PC-3 (cell line): Measurements from ENCODE around the gene SLC25A30. TPM values are rescaled to one million over a fixed set of nuclear protein-coding genes. Genes with fewer than 3 reads are reported as not detected.

Source experiments
- ATAC-seq: fragments of 200-7000 bp; cut with Tn5 transposase; 2 replicates; pipeline ENCODE4 v1.9.1; 2020; ENCODE audit warnings: mild to moderate bottlenecking, moderate library complexity
- BruUV-seq: library from RNA; stranded (reverse); fragments of 400-500 nt; replicated peaks from 2 replicates; lab custom pipeline; 2021; lab: Mats Ljungman, UMichigan
- CTCF ChIA-PET: fragments of 300-600 bp; sonication (Branson Sonifier 250); formaldehyde crosslinking; loops from one replicate; lab custom pipeline; 2022; ENCODE audit warnings: antibody characterized with exemption; lab: Charles Lee
- POLR2A ChIA-PET: fragments of 300-600 bp; sonication (Branson Sonifier 250); formaldehyde crosslinking; loops from one replicate; lab custom pipeline; 2022; ENCODE audit warnings: antibody characterized with exemption; ENCODE audit not compliant: unreplicated experiment; lab: Charles Lee
- DNase-seq: peaks from one replicate; pipeline ENCODE4 v3.0.0-alpha.2; 2015
- H2AFZ ChIP-seq: fragments of 300-600 bp; sonication (generic); 2 replicates; pipeline ENCODE4 v1.6.0; 2016; ENCODE audit warnings: antibody characterized with exemption, low read length
- H3F3A ChIP-seq: fragments of 300-600 bp; sonication (generic); one replicate; pipeline ENCODE4 v1.6.0; 2017; ENCODE audit warnings: antibody characterized with exemption, low read length, control low read depth, mild to moderate bottlenecking; ENCODE audit not compliant: unreplicated experiment
- H3K27ac ChIP-seq: fragments of 300-600 bp; sonication (generic); 2 replicates; pipeline ENCODE4 v1.5.1; 2016; ENCODE audit warnings: mild to moderate bottlenecking, low read length
- H3K27me3 ChIP-seq: fragments of 300-600 bp; sonication (generic); 2 replicates; pipeline ENCODE4 v1.6.1; 2016; ENCODE audit warnings: low read length, mixed read lengths
- H3K36me3 ChIP-seq: fragments of 300-600 bp; sonication (generic); 2 replicates; pipeline ENCODE4 v1.6.1; 2016; ENCODE audit warnings: low read depth, mixed run types, low read length, mixed read lengths
- H3K4me1 ChIP-seq: fragments of 300-600 bp; sonication (generic); 2 replicates; pipeline ENCODE4 v1.5.1; 2016; ENCODE audit warnings: low read length; ENCODE audit not compliant: insufficient read depth
- H3K4me2 ChIP-seq: fragments of 300-600 bp; sonication (generic); 2 replicates; pipeline ENCODE4 v1.6.0; 2016; ENCODE audit warnings: low read length
- H3K4me3 ChIP-seq: fragments of 300-600 bp; sonication (generic); 2 replicates; pipeline ENCODE4 v1.5.1; 2016; ENCODE audit warnings: mild to moderate bottlenecking, low read length, mixed read lengths
- H3K79me2 ChIP-seq: fragments of 300-600 bp; sonication (generic); 2 replicates; pipeline ENCODE4 v1.6.1; 2017; ENCODE audit warnings: low read length, mixed read lengths
- H3K9ac ChIP-seq: fragments of 300-600 bp; sonication (generic); 2 replicates; pipeline ENCODE4 v1.6.0; 2016; ENCODE audit warnings: mild to moderate bottlenecking, low read length
- H3K9me2 ChIP-seq: fragments of 300-600 bp; sonication (generic); replicated peaks from 2 replicates; pipeline ENCODE4 v1.6.1; 2016; ENCODE audit warnings: mixed run types, low read length, mixed read lengths
- H3K9me3 ChIP-seq: fragments of 300-600 bp; sonication (generic); 2 replicates; pipeline ENCODE4 v1.6.1; 2016; ENCODE audit warnings: low read length, mixed read lengths
- H4K20me1 ChIP-seq: fragments of 300-600 bp; sonication (generic); 2 replicates; pipeline ENCODE4 v1.6.1; 2016; ENCODE audit warnings: low read length, mixed read lengths
- EZH2 ChIP-seq: fragments of 300-600 bp; sonication (generic); IDR thresholded peaks from one replicate; pipeline ENCODE4 v1.6.1; 2017; ENCODE audit warnings: antibody characterized with exemption, mild to moderate bottlenecking, low read length; ENCODE audit not compliant: unreplicated experiment
- EZH2phosphoT487 ChIP-seq: fragments of 300-600 bp; sonication (generic); IDR thresholded peaks from 2 replicates; pipeline ENCODE4 v1.6.1; 2018; ENCODE audit warnings: mild to moderate bottlenecking, antibody characterized with exemption, low read length, borderline replicate concordance
- intact Hi-C: fragments of 100-400 bp; cut with micrococcal nuclease; formaldehyde crosslinking; loops from 2 replicates; pipeline ENCODE4 v1.9.0; 2023
- total RNA-seq: library from RNA; depleted of rRNA; stranded (reverse); fragments of >200 nt; gene quantifications from 2 replicates; pipeline ENCODE4 v1.2.3, GENCODE V29; 2014
- TF ChIP-seq, protein P1 (sequence below): fragments of 300-600 bp; sonication (generic); conservative IDR thresholded peaks from 2 replicates; pipeline ENCODE4 v1.5.1; 2017; ENCODE audit warnings: antibody characterized with exemption, low read depth, mild to moderate bottlenecking, low read length

The SLC25A30 gene
- total RNA-seq, 1 experiment from 2014 or later, result 8.0 TPM

DNA sequence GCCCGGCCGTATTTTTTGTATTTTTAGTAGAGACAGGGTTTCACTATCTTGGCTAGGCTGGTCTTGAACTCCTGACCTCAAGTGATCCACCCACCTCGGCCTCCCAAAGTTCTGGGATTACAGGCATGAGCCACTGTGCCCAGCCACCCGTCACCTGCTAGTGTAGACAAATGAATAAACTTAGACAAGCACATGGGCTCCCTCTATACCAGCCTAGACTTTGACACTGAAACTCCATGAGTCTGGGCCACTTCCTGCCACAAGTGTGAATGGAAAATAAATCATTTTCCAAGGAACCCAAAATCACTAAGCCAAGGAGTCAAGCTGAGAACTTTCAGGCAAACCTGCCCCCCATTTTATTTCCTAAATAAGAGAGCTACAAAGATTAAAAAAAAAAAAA lies 50.2 kb downstream of the SLC25A30 start:
- no peaks in the 10 kb centered on the region for H3K27me3 ChIP-seq
- no peaks in the 10 kb centered on the region for H4K20me1 ChIP-seq
- POLR2A ChIA-PET, result interaction anchor here (0.6 to 1.0 kb wide), 3 partner anchors 27 to 260 kb away, joined by 4 to 9 read pairs (median 5); partner anchors contain the start of gene TPT1
- no peak overlapping the region for H3K4me3 ChIP-seq
- no peaks in the 10 kb centered on the region for H3K9me2 ChIP-seq
- TF ChIP-seq EZH2, result no peak
- TF ChIP-seq EZH2phosphoT487, result no peak
- TF ChIP-seq, protein P1, sequence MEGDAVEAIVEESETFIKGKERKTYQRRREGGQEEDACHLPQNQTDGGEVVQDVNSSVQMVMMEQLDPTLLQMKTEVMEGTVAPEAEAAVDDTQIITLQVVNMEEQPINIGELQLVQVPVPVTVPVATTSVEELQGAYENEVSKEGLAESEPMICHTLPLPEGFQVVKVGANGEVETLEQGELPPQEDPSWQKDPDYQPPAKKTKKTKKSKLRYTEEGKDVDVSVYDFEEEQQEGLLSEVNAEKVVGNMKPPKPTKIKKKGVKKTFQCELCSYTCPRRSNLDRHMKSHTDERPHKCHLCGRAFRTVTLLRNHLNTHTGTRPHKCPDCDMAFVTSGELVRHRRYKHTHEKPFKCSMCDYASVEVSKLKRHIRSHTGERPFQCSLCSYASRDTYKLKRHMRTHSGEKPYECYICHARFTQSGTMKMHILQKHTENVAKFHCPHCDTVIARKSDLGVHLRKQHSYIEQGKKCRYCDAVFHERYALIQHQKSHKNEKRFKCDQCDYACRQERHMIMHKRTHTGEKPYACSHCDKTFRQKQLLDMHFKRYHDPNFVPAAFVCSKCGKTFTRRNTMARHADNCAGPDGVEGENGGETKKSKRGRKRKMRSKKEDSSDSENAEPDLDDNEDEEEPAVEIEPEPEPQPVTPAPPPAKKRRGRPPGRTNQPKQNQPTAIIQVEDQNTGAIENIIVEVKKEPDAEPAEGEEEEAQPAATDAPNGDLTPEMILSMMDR, result no peak
- DNase-seq (no peak), ATAC-seq (no peak)
- CTCF ChIA-PET, result no interaction called here
- no peaks in the 10 kb centered on the region for H3F3A ChIP-seq
- peak overlapping the region; percentile 48 for H3K9ac ChIP-seq
- peaks cover 32% of the 10 kb centered on the region for H3K4me1 ChIP-seq
- peak overlapping the region; percentile 69 for H3K27ac ChIP-seq
- no peaks in the 10 kb centered on the region for H3K79me2 ChIP-seq
- no peaks in the 10 kb centered on the region for H3K9me3 ChIP-seq
- H2AFZ ChIP-seq, result no peak overlapping the region
- intact Hi-C loops, result no loop called here
- 0 out of 2 replicates have a peak overlapping the region, but pooled peaks have one; percentile 22 for H3K4me2 ChIP-seq
- TSS peak; percentile 38 for BruUV-seq
- H3K36me3 ChIP-seq, result no peaks in the 10 kb centered on the region

DNA sequence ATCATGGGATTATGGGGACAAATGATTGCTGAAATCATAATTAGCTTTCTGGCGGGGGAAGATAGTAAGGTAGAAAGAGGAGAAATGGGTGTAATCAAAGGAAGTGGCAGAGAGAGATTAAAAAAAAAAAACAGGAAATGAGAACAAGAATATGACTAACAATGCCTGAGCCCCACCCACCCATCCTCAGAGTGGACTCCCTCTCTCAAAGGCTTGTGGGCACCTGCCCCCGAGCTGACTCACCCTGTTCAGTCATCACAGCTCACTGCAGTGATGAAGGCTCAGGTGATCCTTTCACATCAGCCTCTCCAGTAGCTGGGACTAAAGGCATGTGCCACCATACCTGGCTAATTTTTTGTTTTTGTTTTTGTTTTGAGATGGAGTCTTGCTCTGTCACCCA lies 50.8 kb downstream of the SLC25A30 start:
- no peaks in the 10 kb centered on the region for H3K9me2 ChIP-seq

DNA sequence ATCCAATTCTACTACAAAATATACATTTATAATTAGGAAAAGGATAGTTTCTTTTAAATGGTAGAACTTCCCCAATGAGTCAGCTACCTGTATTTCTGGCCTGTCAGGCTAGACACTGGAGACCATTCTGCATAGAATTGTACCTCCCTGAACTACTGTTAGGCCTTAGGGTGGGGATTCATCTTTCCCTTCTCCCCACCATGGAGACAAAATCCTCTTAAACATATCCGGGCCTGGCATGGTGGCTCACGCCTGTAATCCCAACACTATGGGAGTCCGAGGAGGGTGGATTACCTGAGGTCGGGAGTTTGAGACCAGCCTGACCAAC lies 52.7 kb downstream of the SLC25A30 start:
- Histone ChIP-seq H2AFZ (no peak overlapping the region), H3F3A (no peaks in the 10 kb centered on the region), H3K9me3 (no peaks in the 10 kb centered on the region), H3K4me3 (no peak overlapping the region), H4K20me1 (no peaks in the 10 kb centered on the region), H3K36me3 (no peaks in the 10 kb centered on the region), H3K4me2 (no peak overlapping the region), H3K79me2 (no peaks in the 10 kb centered on the region), H3K9ac (no peak overlapping the region), H3K27ac (peak overlapping the region; percentile 56), H3K27me3 (no peaks in the 10 kb centered on the region), H3K9me2 (no peaks in the 10 kb centered on the region), H3K4me1 (peaks cover 43% of the 10 kb centered on the region)
- peak; percentile 34 for DNase-seq
- ATAC-seq, result no peak
- POLR2A ChIA-PET, result no interaction called here
- no TSS peak for BruUV-seq
- intact Hi-C loops, result no loop called here
- CTCF ChIA-PET, result no interaction called here
- no peak for TF ChIP-seq EZH2

More for the DNA sequence above, 50.8 kb downstream of the SLC25A30 start:
- TF ChIP-seq EZH2 (no peak), EZH2phosphoT487 (no peak)
- TF ChIP-seq, protein P1, result no peak
- peak overlapping the region; percentile 46; the same call in 1 of the 2 replicates for H3K4me2 ChIP-seq
- H4K20me1 ChIP-seq, result no peaks in the 10 kb centered on the region
- no peak overlapping the region for H3K4me3 ChIP-seq
- intact Hi-C loops, result no loop called here
- ATAC-seq (peak; percentile 96), DNase-seq (peak; percentile 93)
- peak overlapping the region; percentile 69 for H3K27ac ChIP-seq
- ChIA-PET CTCF (no interaction called here), POLR2A (interaction anchor here (0.5 to 1.0 kb wide), 2 partner anchors 27 to 815 kb away, joined by 9 to 10 read pairs; partner anchors contain the start of gene TPT1)
- H3K27me3 ChIP-seq, result no peaks in the 10 kb centered on the region
- H3K9me3 ChIP-seq, result no peaks in the 10 kb centered on the region
- H3F3A ChIP-seq, result no peaks in the 10 kb centered on the region
- no peak overlapping the region for H2AFZ ChIP-seq
- no peaks in the 10 kb centered on the region for H3K79me2 ChIP-seq
- no TSS peak for BruUV-seq
- H3K36me3 ChIP-seq, result no peaks in the 10 kb centered on the region
- peak overlapping the region; percentile 48 for H3K9ac ChIP-seq
- peaks cover 33% of the 10 kb centered on the region for H3K4me1 ChIP-seq
